Fibroblast of the conjunctiva (primary cell): ENCODE results near the gene CCDC71L.
"Not testable (repeated sequence)": the region's sequence is repeated elsewhere in the genome, so short reads cannot be mapped to it uniquely, and the experiment has no call there.

ENCODE experiments used
- DNase-seq: peaks from one replicate; pipeline ENCODE4 v3.0.0-alpha.2; 2010; ENCODE audit warnings: low read depth

CCDC71L gene

DNA sequence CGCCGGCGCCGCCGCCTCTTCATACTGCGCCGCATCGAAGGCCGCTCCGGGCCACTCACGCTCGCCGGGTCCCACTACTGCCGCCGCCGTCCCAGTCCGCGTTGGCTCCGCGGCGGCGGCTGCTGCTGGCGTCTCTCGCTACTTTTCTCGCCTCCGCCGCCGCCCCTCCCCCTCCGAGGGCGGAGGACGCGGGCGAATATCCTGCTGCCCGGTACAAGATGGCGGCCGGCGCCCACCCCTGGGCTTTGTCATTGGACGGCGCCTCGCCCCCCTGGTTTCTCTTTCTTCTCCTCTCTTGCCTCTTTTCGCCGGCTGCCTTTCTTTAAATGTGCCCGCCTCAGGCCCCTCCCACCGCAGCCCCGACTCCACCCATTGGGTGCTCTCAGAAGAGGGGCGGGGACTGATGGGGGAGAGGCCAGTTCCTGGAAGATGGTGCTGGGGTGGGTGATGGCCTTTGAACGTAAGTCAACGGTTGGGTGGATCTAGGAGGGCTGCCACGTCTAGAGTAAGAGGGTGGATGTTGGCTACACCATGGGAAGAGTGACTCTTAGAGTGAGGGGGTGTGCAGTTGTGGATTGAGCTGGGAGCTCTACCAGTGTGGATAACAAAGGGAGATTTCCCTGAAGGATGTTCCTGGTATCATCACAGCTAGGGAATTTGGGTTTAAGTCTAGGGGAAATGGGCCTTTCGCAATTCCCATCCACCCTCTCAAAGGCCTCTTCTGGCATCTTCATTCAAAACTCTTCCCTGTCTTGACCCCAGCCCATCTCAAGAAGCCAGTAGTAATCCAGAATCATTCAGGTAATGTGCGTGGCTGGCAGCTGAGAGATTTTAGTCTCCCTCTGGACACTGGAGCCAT, at the start of gene CCDC71L:
Gene CCDC71L, minus strand, starts transcription at position 297 of the 859 bp plus-strand sequence. Its CDS starts 262 bp downstream, at position 35.
- peak; percentile 92 for DNase-seq

GRCh38 chr7:106709604-106710003, 48.6 kb upstream of the CCDC71L start:
- DNase-seq: not testable (repeated sequence)

- no peak for DNase-seq
These were observed 43.3 kb upstream of the CCDC71L start for GRCh38 chr7:106704000-106704840.

GRCh38 chr7:106693677-106694353, 32.9 kb upstream of the CCDC71L start:
- DNase-seq: no peak

DNA sequence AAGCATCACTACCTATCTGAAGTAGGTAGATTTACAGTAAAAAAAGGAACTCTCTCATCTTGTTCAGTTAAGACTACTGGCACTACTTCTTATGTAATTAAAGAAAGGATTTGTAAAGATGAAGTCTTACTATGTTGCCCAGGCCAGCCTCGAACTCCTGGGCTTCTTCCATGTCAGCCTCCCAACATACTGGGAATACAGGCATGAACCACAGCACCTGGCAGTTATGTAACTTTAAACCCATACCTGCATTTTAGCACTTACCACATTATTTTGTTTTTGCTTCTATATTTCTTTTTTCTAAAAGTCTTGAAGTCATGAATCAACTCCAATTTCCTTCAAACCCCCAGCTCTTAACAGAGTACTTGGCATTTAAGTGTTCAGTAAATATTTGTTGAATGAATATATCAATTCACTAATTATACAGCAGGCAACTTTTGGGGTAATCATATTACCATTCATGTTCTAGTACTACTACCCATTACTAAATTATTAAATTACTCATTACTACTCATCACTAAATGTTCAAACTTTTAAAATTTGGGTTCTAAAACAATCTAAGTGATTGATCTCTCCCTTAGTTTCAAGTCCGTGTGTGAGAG, 31.6 kb upstream of the CCDC71L start:
- no peak for DNase-seq

DNA sequence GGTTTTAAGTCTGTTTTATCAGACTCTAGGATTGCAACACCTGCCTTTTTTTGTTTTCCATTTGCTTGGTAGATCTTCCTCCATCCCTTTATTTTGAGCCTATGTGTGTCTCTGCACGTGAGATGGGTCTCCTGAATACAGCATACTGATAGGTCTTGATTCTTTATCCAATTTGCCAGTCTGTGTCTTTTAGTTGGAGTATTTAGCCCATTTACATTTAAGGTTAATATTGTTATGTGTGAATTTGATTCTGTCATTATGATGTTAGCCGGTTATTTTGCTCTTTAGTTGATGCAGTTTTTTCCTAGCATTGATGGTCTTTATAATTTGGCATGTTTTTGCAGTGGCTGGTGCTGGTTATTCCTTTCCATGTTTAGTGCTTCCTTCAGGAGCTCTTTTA, 27.2 kb upstream of the CCDC71L start:
- DNase-seq: not testable (repeated sequence)

DNA sequence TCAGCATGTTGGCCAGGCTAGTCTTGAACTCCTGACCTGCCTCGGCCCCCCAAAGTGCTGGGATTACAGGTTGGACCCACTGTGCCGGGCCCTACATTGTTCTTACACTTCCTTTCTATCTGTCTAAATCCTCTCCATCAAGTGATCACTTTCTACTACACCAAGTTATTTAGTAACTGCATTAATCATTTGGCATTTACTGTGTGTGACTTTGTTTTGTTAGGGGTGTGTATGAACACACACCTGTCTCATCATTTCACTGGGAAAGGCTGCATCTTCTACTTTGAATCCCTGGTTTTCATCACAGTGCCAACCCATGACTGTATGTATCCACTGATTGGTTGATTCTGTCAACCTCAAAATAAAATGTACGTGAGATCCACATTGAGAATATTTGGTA, 23.0 kb upstream of the CCDC71L start:
- no peak for DNase-seq

- DNase-seq: no peak
These were observed 21.0 kb upstream of the CCDC71L start for GRCh38 chr7:106681815-106682495.

DNA sequence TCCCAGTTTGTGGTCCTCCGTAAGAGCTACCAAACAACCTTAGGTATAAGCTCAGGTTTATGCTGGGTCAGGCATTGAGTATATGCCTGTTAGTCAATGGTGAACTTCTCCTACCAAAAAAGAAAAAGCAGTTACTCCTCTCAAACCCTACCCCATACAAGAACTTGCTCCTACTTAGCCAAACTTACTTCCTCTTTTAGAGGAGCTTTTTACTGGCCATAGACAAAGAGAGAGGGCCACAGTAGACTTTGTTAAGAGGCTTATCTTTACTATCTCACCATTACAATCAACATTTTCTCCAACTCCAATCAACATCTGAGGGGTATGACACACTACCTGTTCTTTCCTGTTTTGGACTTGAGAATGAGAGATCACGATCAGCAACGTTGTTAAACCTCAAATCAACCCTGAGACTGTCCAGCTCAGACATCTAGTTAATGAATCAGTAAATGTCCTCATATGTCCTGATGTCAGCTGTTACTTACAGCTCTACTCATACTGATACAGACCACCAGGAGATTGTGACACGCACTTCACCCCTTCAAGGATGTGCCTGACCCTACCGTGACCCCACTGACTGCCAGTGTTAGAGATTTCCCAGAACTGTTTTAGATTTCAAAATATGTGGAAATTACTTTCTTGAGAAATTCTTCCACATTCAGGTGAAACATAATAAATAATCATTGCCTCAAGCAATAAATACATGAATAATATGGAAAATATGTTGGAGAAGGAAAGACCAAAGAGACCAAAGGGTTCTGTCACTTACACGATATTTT, 18.4 kb upstream of the CCDC71L start:
- no peak for DNase-seq

DNA sequence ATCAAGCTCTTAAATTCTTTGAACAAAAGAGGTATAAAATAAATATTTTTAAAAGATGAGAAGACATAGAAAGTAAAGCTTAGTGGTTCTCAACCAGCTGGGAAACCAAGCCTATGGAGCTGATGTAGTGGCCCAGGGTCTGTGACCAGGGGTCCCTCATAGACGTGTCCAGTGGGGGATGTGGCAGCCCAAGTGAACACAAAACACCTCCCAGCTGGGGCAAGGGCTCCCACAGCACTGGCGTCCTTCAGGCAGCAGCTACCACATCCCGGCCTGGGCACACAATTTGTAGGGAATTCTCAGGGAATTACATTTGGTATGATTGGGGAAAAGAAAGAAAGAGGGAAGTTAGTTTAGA, 17.8 kb upstream of the CCDC71L start:
- no peak for DNase-seq

GRCh38 chr7:106676506-106676905, 15.5 kb upstream of the CCDC71L start:
- not testable (repeated sequence) for DNase-seq

DNA sequence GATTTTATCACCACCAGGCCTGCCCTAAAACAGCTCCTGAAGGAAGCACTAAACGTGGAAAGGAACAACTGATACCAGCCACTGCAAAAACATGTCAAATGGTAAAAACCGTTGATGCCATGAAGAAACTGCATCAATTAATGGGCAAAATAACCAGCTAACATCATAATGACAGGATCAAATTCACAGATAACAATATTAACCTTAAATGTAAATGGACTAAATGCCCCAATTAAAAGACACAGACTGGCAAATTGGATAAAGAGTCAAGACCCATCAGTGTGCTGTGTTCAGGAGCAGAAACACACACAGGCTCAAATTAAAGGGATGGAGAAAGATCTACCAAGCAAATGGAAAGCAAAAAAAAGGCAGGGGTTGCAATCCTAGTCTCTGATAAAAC, 12.7 kb upstream of the CCDC71L start:
- DNase-seq: not testable (repeated sequence)

- DNase-seq: not testable (repeated sequence)
These were observed 11.0 kb upstream of the CCDC71L start for GRCh38 chr7:106671930-106672329.

GRCh38 chr7:106671160-106671559, 10.2 kb upstream of the CCDC71L start:
- DNase-seq: no peak

- no peak for DNase-seq
These were observed 8.0 kb upstream of the CCDC71L start for GRCh38 chr7:106668861-106669524.

DNA sequence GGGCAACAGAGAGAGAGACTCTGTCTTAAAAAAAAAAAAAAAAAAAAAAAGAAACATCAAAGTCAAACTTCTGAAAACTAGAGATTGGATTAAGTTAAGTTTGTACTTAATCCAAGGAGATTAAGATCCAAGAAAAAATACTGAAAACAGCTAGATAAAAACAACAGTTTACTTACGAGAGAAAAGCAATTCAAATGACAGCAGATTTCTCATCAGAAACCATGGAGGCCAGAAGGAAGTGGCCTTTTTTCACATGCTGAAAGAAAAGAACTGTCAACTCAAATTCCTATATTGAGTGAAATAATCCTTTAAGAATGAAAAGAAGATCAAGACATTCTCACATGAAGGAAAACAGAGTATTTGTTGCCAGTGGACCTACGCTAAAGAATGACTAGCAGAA, 5.4 kb upstream of the CCDC71L start:
- no peak for DNase-seq

DNA sequence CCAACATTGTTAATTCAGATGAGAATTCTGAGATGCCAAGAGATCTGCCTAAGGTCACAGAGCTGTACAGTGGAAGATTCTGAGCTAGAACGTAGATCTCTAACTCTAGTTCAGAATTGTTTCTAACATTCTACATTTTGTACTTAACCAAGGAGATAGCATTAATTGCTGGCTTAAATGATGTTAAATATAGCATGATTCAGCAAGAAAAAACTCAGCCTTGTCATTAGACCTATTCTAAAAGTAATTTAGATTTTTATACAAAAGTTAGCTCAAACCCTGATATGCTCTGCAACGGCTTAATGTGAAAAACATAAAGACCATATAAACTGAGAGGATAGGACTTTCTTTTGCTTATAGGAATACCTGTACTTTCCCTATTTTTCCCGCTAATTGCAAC, 3.4 kb upstream of the CCDC71L start:
- DNase-seq: no peak

DNA sequence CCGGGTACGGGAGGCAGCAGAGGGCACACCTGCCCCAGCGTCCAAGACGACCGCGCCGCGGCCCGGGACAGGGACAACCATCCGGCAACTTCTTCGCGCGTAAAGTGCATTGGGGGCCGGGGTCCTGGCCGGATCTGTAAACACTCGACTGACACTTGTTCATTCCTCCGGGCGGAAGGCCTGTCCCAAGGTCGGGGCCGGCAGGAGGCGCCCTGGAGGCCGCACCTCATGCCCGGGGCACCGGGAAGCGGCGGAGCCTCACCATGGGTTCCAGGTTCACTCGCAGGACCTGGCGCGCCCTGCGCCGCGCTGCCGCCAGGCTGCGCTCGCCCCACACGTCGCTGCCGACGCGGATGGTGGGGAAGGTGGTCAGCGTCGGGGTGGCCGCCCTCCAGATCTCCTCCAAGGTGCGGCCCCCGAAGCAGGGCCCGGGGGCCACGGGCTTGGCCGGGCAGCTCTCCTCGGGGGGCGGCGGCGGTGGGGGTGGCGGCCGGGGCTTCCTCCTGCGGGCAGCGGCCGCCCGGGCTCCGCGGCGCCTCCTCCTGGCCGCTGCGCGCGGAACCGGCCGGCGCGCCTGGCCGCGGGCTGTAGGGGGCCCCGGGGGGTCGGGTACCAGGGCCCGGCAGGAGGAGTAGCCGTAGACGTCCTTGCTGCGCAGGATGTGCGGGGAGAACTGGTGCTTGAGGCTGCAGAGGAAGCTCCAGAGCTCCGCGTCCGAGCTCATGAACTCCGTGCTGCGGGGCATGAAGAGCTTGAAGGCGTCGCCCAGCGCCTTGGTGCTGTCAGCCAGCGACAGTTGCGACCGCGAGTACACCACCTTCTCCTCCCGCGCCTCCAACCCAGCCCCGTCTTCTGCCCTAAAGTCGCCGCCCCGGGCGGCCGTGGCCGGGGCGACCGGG, 746 bp downstream of the CCDC71L start:
- DNase-seq: peak; percentile 61
